ENCODE measurements around the gene AGBL1.

AGBL1 gene

DNA sequence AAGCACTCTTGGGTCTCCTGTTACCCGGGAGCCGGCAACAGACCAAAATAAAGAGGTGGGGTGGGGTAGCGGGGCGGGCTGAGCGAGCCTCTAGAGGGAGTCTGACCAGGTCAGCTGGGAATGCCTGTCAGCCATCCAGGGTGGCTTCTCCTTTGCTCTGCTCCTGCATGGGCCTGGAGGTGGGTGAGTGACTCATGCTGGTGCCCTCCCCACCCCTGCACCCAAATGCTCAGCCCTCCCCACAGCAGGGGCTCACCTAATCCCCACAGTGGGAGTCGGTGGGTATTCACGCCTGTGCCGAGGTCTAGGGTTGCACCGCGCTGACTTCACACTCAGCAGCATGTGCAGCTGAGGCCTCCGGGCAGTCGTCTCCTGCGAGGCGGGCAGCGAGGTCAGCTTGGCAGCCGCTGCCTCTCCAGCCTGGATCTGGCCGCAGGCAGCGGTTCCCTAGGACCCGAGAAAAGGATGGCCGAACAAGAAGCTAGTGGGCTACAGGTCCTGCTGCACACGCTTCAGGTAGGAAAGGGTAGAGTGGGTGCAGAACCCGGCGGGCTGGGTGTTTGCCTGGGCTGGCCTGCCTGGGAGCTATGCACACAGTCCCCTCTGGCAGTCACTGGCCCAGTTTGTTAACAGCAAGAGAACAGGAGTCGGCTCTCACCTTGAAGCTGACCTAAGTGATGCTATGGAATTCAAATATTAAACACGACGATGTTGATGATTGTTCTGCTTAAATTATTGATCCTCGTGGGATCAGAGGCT, at the start of gene AGBL1:
TSS of gene AGBL1 (plus strand) at position 364 of the 759 bp plus-strand sequence.
- no peak for DNase-seq

DNA sequence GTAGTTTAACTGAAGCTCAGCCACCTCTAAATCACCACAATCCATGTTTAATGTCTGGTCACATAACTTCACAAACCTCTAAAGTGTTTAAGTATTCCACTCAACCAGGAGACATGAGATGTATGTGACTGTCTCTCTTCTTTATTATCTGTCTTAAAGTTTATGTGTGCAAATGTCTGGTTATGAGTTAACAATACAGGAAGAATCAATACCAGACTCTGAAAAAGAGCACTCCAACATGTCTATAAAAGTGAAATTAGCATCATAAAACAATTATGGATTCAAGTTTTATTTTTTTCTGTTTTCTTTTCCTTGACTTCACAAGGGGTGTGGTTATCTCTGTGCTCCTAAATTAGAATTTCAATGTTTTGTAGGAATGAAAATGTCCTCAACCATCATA, 44.8 kb upstream of the AGBL1 start:
- DNase-seq, result no peak

DNA sequence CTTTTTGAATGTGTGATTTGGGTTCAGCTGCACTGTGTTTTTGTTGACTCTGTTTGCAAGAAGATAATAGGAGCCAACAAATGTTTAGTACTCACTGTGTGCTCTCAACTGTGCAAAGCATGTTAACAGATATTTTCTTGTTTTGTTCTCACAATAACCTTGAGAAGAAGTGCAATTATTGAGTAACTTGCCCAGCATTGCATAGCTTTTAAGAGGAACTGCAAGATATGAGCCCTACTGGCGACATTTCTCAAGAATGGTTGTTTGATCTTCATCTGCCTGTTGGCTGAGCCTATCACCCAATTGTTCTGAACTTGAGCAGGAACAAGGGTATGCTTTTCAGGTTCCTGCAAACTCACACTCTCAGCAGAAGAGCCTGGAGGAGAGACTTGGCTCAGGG, 43.4 kb upstream of the AGBL1 start:
- no peak for DNase-seq

DNA sequence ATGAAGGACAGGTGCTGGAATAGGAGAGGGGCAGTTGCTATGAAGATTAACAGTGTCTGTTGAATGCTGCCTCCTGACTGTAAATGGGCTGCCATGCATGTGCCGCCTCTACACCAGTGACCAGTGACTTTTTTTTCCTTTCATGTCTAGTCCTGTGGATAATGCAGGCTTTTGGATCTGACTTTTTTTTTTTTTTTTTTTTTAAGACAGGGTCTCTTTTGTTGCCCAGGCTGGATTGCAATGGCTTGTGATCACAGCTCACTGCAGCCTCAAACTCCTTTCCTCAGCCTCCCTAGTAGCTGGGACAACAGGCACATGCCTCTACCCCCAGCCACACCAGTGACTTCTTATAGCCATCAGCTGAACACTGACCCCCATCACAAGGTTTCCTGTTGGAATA, 41.2 kb upstream of the AGBL1 start:
- DNase-seq, result no peak

DNA sequence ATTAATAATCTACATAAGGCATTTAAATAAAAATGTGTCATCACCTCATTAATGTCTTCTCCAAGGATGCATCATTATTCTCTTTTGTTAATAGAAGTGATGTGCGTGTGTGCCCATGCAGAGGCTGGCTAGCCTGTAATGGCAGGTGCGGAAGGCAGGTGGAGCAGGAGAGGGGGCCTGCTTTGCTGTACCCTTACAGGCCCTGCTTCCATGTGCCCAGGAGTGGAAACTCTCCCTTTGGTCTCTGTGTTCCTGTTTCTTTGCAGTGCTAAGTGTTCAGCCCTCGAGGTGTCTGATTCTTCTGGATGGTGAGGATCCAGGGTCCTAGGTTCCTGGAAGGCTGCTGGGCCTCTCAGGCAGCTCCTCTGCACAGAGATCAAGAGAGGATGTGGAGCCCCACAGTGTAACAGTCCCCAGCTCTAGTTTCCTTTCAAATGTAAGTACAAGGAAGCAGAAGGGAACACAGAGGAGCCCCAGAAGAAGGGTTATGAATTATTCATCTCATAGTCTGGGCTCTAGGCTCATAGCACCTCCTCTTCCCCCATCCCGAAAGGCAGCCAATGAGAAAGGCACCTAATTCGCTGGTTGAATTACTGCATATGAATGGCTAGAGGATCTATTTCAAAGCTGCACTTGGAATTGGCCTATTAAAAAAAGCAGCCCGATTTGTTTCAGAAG, 39.2 kb upstream of the AGBL1 start:
- DNase-seq, result no peak

DNA sequence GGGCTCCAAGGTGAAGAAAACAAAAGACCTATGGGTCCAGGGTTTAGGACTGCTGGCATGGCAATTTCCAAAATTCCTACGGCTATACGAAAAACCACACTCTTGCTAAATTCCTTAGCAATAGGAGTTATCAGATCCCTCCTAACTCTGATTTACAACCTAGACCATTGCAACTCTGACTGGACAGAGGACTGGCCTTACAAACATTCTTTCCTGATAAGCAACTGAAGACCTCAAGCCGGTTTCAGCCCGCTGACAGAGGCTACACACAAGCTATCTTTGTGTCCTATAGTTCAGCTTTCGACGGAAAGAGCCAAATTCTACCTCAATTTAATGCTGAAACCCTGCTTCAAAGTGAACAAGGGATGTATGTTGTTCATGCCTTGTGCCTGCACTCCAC, 38.3 kb upstream of the AGBL1 start:
- no peak for DNase-seq

DNA sequence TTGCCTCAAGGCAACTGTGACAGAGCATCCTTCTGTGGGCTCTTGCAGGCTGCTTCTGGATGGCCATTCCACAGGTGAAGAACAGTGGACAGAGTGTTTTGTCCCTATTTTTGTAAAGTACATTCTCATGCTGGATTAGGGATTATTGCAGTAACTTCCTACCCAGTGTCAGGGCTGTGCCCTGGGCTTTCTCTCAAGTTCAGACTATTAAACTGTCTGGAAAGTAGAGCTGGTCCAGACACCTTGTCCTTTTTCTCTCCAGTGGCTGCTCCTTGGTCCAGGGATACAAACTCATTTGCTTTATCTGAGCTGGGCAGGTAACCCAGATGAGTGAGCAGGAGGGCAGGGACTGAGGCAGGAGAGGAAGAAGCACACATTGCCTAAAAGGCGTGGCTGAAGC, 37.4 kb upstream of the AGBL1 start:
- no peak for DNase-seq

DNA sequence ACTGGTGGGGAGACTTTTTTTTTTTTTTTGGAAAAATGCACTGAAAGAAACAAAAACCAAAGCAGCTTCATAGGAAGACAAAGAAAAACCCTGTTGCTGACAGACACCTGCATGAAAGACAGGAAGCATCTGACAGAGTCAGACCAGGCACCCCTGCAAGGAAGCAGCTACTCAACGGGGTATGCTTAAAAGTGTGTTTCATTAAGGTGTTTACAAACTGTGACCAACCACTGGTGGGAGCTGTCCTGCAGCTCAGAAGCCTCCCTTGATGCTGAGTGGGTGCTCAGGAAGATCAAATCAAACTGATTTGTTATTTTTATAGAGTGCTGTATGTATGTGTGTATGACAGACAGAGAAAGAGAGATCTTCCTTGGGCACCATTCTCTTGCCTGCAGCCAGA, 34.7 kb upstream of the AGBL1 start:
- DNase-seq, result no peak

DNA sequence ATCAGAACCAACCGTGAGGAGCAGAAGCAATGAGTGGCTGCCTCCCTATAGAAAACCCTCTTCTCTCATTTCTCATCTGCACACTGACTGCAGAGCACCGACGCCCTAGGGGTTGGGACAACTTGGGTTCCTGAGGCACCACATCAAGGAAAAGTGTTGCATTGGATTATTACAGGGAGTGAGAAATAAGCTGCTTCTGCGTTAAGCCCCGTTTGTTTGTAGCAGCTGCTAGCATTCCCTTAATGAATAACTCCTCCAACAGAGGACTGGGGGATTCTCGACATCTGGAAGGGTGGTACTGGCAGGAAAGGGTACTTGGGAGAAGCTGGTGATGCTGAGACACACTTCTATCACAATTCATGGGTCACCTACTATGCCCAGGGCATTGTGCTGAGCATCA, 25.3 kb upstream of the AGBL1 start:
- DNase-seq, result no peak

DNA sequence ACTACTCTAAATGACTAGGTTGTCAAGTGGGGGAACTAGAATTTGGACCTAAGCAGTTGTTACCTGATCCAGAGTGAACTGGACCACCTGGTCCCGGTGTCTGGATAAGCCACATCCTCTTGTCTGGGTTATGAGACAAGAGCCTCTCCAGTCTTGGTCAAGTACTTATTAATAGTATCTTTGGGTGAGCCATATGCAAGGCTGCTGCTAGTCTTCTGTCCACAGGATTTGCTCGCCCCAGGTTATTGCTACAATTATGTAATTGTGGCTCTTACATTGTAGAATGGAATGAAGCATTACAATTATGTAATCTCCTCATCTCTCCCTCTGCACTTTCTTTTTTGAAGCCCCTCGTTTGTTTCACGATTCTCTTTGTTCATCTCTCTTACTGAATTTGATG, 24.0 kb upstream of the AGBL1 start:
- no peak for DNase-seq

DNA sequence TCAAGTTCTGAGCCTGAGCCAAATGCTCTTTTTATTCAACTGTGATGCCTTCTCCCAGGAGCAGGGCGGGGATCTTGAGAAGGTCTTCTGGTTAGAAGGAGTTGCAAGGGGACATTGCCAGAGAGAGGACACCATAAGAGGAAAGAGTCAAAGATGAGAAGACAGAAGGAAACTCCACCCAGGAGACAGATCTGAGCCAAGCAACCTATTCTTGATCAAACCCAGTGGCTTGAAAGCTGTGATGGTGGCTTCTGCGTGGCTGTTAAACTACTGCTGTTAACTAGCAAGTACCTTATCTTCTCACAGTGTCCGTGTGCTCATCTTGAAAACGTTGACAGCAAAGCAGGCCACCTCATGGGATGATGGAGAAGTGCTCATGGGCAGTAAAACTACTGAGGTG, 19.8 kb upstream of the AGBL1 start:
- no peak for DNase-seq

DNA sequence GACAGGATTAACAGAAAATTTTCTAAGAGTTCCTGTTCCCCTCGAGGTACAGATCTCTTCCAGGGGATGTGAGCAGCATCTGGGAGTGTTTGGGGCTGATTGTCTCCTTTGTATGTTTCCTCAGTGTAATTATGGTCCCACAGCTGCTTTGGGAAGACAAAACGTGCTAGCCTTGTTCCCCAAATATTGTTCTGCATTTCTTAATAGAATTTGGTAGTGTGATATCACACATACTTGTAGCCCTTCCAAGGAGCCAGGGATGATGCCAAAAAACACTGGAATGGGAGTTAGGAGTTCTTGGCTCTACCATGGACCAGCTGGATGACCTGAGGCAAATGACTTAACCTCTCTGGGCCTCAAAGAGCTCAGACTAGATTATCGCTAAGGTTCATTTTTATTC, 19.0 kb upstream of the AGBL1 start:
- DNase-seq, result peak; percentile 61

DNA sequence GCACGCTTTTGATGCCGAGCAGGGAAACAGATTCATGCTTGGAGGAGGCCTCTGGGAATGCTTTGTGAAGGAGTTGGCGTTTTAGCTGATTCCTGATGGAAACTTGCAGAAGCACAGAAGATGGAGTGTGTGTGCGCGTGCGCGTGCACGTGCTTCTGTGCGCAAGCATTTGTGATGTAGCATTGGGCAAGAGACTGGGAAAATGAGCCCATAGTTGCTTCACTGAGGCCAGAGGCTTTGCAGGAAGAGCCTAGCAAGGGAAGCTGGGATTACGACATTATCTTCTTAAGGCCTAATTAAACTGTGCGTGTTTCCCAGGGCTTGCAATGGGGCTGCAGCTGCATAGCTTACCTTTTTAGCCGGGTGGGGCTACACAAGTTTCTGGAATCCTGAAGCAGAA, 18.1 kb upstream of the AGBL1 start:
- DNase-seq, result no peak

DNA sequence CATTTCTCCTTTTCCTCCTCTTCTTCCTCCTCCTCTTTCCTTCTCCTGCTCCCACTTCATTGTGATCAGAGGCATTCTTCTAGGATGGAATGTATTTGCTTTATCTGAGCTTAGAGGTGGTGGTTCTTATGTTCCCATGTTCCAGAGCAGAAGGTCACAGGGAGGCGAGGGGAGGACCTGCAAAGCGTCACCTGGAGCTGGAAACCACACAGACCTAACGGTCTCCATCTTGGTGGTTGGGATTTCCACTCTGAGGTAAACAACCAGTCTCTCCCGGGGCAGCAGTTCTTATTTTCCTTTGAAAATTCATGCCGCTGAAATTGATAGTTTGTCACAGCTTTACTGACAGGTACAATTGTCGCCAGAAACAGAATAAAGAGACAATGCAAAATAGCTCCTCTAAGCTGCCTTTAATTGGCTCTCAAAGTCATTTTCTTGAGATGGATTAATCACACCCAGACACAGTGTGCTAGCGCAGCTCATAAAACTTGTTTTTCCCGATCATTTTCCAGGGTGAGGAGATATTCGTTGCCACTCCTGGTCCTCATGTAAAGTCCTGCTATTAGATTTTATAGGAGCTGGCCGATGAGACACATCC, 16.9 kb upstream of the AGBL1 start:
- DNase-seq, result no peak

DNA sequence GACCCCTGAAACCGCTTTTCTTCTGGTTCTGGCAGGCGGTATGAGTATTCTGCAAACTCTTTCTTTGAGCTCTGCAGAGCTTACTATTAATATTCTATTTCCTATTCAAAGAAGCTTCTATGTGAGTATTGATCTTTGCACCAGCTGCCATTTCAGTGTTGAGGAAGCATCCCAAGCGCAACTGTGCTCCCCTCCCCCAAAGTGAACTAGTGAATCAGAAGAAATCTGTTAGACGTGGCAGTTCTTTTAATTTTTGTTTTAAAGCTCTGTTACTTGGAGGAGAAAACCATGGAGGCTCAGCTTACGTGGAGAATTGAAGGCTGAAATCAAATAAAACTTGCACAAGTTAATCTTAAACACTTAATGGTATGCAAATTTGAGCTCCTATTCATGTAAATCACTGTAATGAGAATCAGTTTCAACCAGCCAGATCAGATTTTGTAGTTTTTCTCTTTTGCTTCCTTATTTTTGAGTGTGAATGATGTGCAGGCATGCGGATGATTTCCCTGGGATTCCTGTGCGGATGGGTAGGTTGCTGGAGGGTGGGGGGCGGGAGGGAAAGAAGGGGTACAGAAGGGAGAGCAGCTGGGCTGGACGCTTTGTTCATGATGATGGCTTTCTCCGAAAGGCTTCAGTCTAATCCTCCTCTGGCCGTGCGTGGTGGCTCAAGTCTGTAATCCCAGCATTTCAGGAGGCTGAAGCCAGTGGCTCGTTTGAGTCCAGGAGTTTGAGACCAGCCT, 16.1 kb upstream of the AGBL1 start:
- no peak for DNase-seq

DNA sequence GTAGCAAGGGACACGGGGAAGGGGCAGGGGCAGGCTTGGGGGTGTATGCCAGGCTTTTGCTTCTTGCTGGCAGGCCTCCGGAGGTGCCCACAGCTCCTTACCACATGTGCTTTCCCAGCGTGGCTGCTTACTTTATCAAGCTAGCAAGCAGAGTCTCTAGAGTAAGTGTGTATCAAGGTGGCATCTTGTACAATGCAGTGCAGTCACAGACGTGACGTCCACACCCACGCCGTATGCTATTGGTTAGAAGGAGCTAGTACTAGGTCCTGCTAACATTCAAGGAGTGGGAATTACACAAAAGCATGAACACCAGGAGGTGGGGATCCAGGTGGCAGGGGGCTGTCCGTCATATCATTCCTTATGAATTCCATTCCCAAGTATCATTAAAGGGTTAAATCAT, 15.3 kb upstream of the AGBL1 start:
- DNase-seq, result no peak

DNA sequence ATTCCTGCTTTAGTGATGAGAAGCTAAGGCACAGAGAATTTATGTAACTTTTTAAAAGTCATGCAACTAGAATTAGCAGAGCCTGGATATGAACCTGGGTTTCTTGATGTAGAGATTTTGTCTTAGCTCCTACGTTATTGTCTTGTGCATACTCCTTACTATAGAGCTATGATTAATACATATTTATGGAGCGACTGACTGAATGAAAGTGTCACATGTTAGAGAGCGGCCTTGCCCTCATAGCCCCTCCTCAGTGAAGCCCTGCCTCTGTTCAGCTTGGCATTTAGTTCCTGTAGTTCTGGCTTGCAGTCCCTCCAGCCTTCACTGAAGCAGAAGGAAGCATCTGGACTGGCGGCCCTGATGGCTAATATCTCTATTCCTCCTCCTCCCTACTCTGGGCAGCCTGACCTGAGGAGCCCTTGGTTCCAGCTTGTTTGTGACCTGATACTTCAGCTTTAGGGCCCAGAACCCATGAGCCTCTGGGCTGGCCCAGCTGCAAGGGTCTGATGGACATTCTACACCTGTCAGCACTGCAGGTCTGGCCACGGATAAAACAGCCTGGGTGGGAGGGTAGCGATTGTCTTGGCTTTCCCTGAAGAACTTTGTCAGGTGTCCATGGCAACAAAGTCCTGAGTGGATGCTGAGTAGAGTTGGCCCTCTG, 13.4 kb upstream of the AGBL1 start:
- no peak for DNase-seq

DNA sequence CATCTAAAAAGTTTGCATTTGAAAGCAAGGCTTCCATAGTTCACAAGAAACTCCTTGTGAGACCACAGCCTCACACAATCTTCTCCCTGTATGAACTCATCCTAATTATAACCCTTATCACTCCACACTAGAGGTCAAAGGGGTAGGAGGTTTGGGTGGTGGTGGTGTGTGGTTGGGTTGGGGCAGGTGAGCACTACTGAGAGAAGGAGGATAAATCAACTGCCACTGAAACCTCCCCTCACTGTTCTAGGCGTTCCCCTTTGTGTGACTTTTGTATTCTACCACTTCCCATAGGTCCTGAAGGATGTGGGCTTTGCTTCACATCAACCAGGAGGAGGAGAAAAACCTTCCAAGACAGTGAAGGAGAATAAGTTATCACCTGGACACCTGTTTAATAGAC, 6.4 kb upstream of the AGBL1 start:
- no peak for DNase-seq

DNA sequence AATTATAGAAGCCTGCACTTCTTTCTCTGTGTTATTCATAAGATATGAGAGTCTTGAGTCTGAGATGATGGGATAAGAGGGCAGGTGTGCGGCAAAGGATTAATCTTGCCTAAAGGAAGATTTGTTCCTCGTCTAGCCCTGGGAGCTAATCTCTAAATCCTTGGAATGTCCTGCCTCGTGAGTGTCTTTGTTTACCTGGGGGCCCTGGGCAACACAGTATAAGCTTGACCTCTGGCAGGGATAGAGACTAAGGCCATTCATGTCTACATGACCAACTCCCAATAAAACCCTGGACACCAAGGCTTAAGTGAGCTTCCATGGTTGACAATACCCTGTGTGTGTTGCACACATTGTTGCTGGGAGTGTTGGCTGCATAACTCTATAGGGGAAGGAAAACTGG, 3.2 kb upstream of the AGBL1 start:
- DNase-seq, result no peak

DNA sequence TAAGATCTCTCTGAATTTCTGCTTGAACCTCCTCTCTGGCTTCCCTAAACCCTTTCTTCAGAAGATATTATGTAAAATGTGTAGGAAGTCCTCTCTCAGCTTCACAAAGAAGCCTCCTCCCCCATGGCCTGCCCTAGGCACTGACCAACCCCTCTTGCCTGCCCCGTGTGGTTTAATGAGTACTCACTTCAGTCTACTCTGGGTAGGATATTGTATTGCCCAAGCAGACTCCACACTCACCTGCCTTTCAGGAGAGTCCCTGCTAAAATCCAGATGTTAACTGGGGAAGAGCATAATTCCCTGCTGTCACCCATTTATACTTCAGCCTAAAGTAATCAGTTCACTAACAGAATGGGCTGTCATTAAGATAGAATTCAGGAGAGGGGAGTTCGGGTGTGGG, 2.6 kb upstream of the AGBL1 start:
- no peak for DNase-seq

DNA sequence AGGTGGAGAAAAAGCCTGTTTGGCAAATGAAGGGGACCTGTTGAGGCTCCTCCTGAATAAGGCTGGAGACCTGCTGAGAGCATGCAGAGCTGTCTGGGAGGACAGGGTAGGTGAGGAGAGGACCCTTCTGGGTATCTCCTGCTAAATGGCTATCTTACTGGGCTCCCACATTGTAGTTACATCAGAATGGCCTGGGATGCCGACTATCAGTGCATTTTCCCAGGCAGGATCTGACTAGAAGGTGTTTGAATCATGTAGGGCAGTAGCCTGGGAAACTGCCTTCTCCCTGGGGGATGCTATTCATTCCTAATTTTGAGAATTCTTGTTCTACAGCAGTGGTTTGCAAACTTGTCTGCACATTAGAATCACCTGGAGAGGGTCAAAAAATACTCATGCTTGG, 631 bp downstream of the AGBL1 start:
- DNase-seq, result no peak

DNA sequence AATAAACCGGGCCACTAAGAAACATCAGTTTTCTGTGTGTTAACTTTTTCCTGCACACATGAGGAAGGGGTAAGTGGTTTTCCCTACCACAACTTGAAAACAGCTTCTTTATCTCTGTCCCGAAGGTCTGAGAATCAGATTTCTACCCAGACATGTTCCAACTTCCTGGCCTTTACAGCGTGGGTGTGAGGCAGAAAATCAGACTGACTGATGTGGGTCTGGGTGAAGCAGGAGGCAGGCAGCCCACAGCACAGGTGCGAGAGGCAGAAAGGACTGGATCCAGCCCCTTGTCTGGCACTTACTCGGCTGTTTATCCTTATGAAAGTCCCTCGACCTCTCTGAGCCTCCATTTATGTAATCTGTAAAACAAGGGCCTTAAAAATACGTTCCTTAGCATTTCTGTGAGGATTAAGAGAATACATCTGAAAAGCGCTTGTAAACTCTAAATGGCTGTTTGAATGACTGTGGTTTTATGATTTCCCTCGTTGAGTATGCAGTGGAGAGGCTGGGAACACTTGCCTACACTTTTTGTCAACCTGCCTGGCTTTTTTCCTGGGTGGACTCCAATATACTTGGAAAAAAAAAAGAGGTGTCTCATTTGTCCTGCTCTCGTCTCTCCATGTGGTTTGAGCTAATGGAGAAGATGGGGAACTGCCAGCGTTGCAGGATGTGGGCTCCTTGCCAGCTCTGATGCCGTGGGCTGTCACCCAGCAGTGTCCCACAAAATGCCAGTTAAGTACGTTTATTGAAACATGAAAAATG, 3.1 kb downstream of the AGBL1 start:
- DNase-seq, result peak; percentile 51
